ENCODE results near the gene LAMB4.

GRCh38 chr7:108048422-108048821 lies 81.7 kb downstream of the LAMB4 start:
- TF ChIP-seq, protein P1, sequence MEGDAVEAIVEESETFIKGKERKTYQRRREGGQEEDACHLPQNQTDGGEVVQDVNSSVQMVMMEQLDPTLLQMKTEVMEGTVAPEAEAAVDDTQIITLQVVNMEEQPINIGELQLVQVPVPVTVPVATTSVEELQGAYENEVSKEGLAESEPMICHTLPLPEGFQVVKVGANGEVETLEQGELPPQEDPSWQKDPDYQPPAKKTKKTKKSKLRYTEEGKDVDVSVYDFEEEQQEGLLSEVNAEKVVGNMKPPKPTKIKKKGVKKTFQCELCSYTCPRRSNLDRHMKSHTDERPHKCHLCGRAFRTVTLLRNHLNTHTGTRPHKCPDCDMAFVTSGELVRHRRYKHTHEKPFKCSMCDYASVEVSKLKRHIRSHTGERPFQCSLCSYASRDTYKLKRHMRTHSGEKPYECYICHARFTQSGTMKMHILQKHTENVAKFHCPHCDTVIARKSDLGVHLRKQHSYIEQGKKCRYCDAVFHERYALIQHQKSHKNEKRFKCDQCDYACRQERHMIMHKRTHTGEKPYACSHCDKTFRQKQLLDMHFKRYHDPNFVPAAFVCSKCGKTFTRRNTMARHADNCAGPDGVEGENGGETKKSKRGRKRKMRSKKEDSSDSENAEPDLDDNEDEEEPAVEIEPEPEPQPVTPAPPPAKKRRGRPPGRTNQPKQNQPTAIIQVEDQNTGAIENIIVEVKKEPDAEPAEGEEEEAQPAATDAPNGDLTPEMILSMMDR (IDR thresholded peaks at IDR 0.05) = no peak
- TF ChIP-seq RAD21 (conservative IDR thresholded peaks at IDR 0.05 in 1 of 2, IDR thresholded peaks at IDR 0.05 in 1 of 2) (no peak), CEBPB (IDR thresholded peaks at IDR 0.05) (no peak), JUN (IDR thresholded peaks at IDR 0.05) (no peak), RCOR1 (IDR thresholded peaks at IDR 0.05; ENCODE audit: low read depth, low read length) (no peak), POLR2A (IDR thresholded peaks at IDR 0.05; ENCODE audit: low read length) (no peak), NR3C1 (IDR thresholded peaks at IDR 0.05) (no peak), EP300 (IDR thresholded peaks at IDR 0.05) (no peak), ESRRA (IDR thresholded peaks at IDR 0.05; ENCODE audit: borderline replicate concordance, low read length) (no peak), MAX (IDR thresholded peaks at IDR 0.05) (no peak), MAFK (IDR thresholded peaks at IDR 0.05; ENCODE audit: partially characterized antibody) (no peak), ZFP36 (IDR thresholded peaks at IDR 0.05; ENCODE audit: borderline replicate concordance, partially characterized antibody) (no peak), SMC3 (IDR thresholded peaks at IDR 0.05) (no peak)
- TF ChIP-seq, protein P2, sequence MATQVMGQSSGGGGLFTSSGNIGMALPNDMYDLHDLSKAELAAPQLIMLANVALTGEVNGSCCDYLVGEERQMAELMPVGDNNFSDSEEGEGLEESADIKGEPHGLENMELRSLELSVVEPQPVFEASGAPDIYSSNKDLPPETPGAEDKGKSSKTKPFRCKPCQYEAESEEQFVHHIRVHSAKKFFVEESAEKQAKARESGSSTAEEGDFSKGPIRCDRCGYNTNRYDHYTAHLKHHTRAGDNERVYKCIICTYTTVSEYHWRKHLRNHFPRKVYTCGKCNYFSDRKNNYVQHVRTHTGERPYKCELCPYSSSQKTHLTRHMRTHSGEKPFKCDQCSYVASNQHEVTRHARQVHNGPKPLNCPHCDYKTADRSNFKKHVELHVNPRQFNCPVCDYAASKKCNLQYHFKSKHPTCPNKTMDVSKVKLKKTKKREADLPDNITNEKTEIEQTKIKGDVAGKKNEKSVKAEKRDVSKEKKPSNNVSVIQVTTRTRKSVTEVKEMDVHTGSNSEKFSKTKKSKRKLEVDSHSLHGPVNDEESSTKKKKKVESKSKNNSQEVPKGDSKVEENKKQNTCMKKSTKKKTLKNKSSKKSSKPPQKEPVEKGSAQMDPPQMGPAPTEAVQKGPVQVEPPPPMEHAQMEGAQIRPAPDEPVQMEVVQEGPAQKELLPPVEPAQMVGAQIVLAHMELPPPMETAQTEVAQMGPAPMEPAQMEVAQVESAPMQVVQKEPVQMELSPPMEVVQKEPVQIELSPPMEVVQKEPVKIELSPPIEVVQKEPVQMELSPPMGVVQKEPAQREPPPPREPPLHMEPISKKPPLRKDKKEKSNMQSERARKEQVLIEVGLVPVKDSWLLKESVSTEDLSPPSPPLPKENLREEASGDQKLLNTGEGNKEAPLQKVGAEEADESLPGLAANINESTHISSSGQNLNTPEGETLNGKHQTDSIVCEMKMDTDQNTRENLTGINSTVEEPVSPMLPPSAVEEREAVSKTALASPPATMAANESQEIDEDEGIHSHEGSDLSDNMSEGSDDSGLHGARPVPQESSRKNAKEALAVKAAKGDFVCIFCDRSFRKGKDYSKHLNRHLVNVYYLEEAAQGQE (IDR thresholded peaks at IDR 0.05) = no peak

Measured in A549 (cell line).